Measurements from ENCODE around the gene ZFP64.

ZFP64 gene

GRCh38 chr20:52105442-52106422 lies 85.8 kb downstream of the ZFP64 start:
- Histone ChIP-seq H3K9ac (ENCODE audit: low read length) (no peak overlapping the region), H3K18ac (ENCODE audit: low read length) (no peak overlapping the region), H3K14ac (ENCODE audit: low read length) (no peak overlapping the region), H3K79me1 (ENCODE audit: low read length) (no peaks in the 10 kb centered on the region), H3K79me2 (ENCODE audit: control insufficient read depth, insufficient read depth, low read length, poor library complexity) (no peaks in the 10 kb centered on the region), H3K4me2 (ENCODE audit: low read length) (peak overlapping the region; percentile 78), H3K4ac (ENCODE audit: low read depth, low read length) (no peak overlapping the region), H3K36me3 (ENCODE audit: control insufficient read depth in 1 of 2, insufficient read depth in 2 of 2, low read length in 2 of 2) (no peaks in the 10 kb centered on the region), H3K27me3 (ENCODE audit: insufficient read depth, low read length) (peaks cover 42% of the 10 kb centered on the region), H3K4me1 (ENCODE audit: control insufficient read depth in 1 of 2, insufficient read depth in 2 of 2, low read length in 2 of 2) (peaks cover 20 to 25% of the 10 kb centered on the region in 2 experiments), H3K27ac (ENCODE audit: low read depth, low read length) (no peak overlapping the region), H3K9me3 (ENCODE audit: insufficient read depth, low read depth, low read length) (peaks cover 2% of the 10 kb centered on the region), H3K4me3 (ENCODE audit: low read depth, low read length) (peak overlapping the region; percentile 62), H2AFZ (ENCODE audit: insufficient read depth, low read length, poor library complexity) (peak overlapping the region; percentile 64), H2BK120ac (ENCODE audit: insufficient read depth, low read length, poor library complexity) (no peak overlapping the region), H3K23ac (ENCODE audit: low read length) (no peak overlapping the region), H4K12ac (ENCODE audit: low read depth, low read length) (no peak overlapping the region), H4K8ac (ENCODE audit: low read depth, low read length) (no peak overlapping the region), H2BK5ac (ENCODE audit: low read depth, low read length, poor library complexity) (no peak overlapping the region), H2AK5ac (ENCODE audit: low read length) (no peak overlapping the region), H2BK12ac (ENCODE audit: low read length) (no peak overlapping the region), H4K91ac (ENCODE audit: low read depth, low read length) (no peak overlapping the region)
- DNase-seq: peak in 1 of 2 donors; percentile 23
- WGBS (ENCODE audit: extremely low coverage, insufficient coverage, insufficient read length): no CpG with 5 or more reads among the region's 47 CpGs

GRCh38 chr20:52104546-52105441 lies 86.8 kb downstream of the ZFP64 start:
- no peak overlapping the region for H2BK120ac ChIP-seq (ENCODE audit: insufficient read depth, low read length, poor library complexity)
- H2BK5ac ChIP-seq (ENCODE audit: low read depth, low read length, poor library complexity): no peak overlapping the region
- H3K23ac ChIP-seq (ENCODE audit: low read length): no peak overlapping the region
- H2AK5ac ChIP-seq (ENCODE audit: low read length): no peak overlapping the region
- H3K9ac ChIP-seq (ENCODE audit: low read length): no peak overlapping the region
- H3K27me3 ChIP-seq (ENCODE audit: insufficient read depth, low read length): peaks cover 42% of the 10 kb centered on the region
- no CpG with 5 or more reads among the region's 82 CpGs for WGBS (ENCODE audit: extremely low coverage, insufficient coverage, insufficient read length)
- H4K8ac ChIP-seq (ENCODE audit: low read depth, low read length): no peak overlapping the region
- H3K18ac ChIP-seq (ENCODE audit: low read length): no peak overlapping the region
- H3K4me3 ChIP-seq (ENCODE audit: low read depth, low read length): peak overlapping the region; percentile 62
- H3K79me2 ChIP-seq (ENCODE audit: control insufficient read depth, insufficient read depth, low read length, poor library complexity): no peaks in the 10 kb centered on the region
- H3K9me3 ChIP-seq (ENCODE audit: insufficient read depth, low read depth, low read length): peaks cover 2% of the 10 kb centered on the region
- H4K12ac ChIP-seq (ENCODE audit: low read depth, low read length): no peak overlapping the region
- no peaks in the 10 kb centered on the region for H3K79me1 ChIP-seq (ENCODE audit: low read length)
- H3K4ac ChIP-seq (ENCODE audit: low read depth, low read length): no peak overlapping the region
- H2BK12ac ChIP-seq (ENCODE audit: low read length): no peak overlapping the region
- no peak overlapping the region for H3K27ac ChIP-seq (ENCODE audit: low read depth, low read length)
- peak overlapping the region; percentile 64 for H2AFZ ChIP-seq (ENCODE audit: insufficient read depth, low read length, poor library complexity)
- H4K91ac ChIP-seq (ENCODE audit: low read depth, low read length): no peak overlapping the region
- peaks cover 20 to 25% of the 10 kb centered on the region in 2 experiments for H3K4me1 ChIP-seq (ENCODE audit: control insufficient read depth in 1 of 2, insufficient read depth in 2 of 2, low read length in 2 of 2)
- DNase-seq: peak in 1 of 2 donors; percentile 16
- peak overlapping the region; percentile 78 for H3K4me2 ChIP-seq (ENCODE audit: low read length)
- no peak overlapping the region for H3K14ac ChIP-seq (ENCODE audit: low read length)
- H3K36me3 ChIP-seq (ENCODE audit: control insufficient read depth in 1 of 2, insufficient read depth in 2 of 2, low read length in 2 of 2): no peaks in the 10 kb centered on the region

- Histone ChIP-seq H3K4me1 (ENCODE audit: control insufficient read depth in 1 of 2, insufficient read depth in 2 of 2, low read length in 2 of 2) (peaks cover 20 to 25% of the 10 kb centered on the region in 2 experiments), H3K9me3 (ENCODE audit: insufficient read depth, low read depth, low read length) (peaks cover 2% of the 10 kb centered on the region), H2AK5ac (ENCODE audit: low read length) (no peak overlapping the region), H3K18ac (ENCODE audit: low read length) (no peak overlapping the region), H4K91ac (ENCODE audit: low read depth, low read length) (no peak overlapping the region), H3K79me1 (ENCODE audit: low read length) (no peaks in the 10 kb centered on the region), H2AFZ (ENCODE audit: insufficient read depth, low read length, poor library complexity) (peak overlapping the region; percentile 28), H2BK12ac (ENCODE audit: low read length) (no peak overlapping the region), H3K79me2 (ENCODE audit: control insufficient read depth, insufficient read depth, low read length, poor library complexity) (no peaks in the 10 kb centered on the region), H3K4me2 (ENCODE audit: low read length) (peak overlapping the region; percentile 78), H3K4ac (ENCODE audit: low read depth, low read length) (no peak overlapping the region), H4K8ac (ENCODE audit: low read depth, low read length) (no peak overlapping the region), H3K23ac (ENCODE audit: low read length) (no peak overlapping the region), H3K4me3 (ENCODE audit: low read depth, low read length) (no peak overlapping the region), H2BK120ac (ENCODE audit: insufficient read depth, low read length, poor library complexity) (no peak overlapping the region), H3K36me3 (ENCODE audit: control insufficient read depth in 1 of 2, insufficient read depth in 2 of 2, low read length in 2 of 2) (no peaks in the 10 kb centered on the region), H3K9ac (ENCODE audit: low read length) (no peak overlapping the region), H3K27me3 (ENCODE audit: insufficient read depth, low read length) (peaks cover 42% of the 10 kb centered on the region), H4K12ac (ENCODE audit: low read depth, low read length) (no peak overlapping the region), H2BK5ac (ENCODE audit: low read depth, low read length, poor library complexity) (no peak overlapping the region), H3K14ac (ENCODE audit: low read length) (no peak overlapping the region), H3K27ac (ENCODE audit: low read depth, low read length) (no peak overlapping the region)
- WGBS (ENCODE audit: extremely low coverage, insufficient coverage, insufficient read length): no CpG with 5 or more reads among the region's 33 CpGs
- no peak for DNase-seq
Observed at GRCh38 chr20:52103913-52104545, 87.5 kb downstream of the ZFP64 start.

GRCh38 chr20:52103335-52103912 lies 88.2 kb downstream of the ZFP64 start:
- Histone ChIP-seq H2BK5ac (ENCODE audit: low read depth, low read length, poor library complexity) (no peak overlapping the region), H3K4me3 (ENCODE audit: low read depth, low read length) (no peak overlapping the region), H3K18ac (ENCODE audit: low read length) (no peak overlapping the region), H4K8ac (ENCODE audit: low read depth, low read length) (no peak overlapping the region), H3K36me3 (ENCODE audit: control insufficient read depth in 1 of 2, insufficient read depth in 2 of 2, low read length in 2 of 2) (no peaks in the 10 kb centered on the region), H2AFZ (ENCODE audit: insufficient read depth, low read length, poor library complexity) (peak overlapping the region; percentile 28), H3K27me3 (ENCODE audit: insufficient read depth, low read length) (peaks cover 42% of the 10 kb centered on the region), H2AK5ac (ENCODE audit: low read length) (no peak overlapping the region), H3K23ac (ENCODE audit: low read length) (no peak overlapping the region), H3K4ac (ENCODE audit: low read depth, low read length) (no peak overlapping the region), H4K12ac (ENCODE audit: low read depth, low read length) (no peak overlapping the region), H3K14ac (ENCODE audit: low read length) (no peak overlapping the region), H3K4me2 (ENCODE audit: low read length) (peak overlapping the region; percentile 78), H4K91ac (ENCODE audit: low read depth, low read length) (no peak overlapping the region), H2BK12ac (ENCODE audit: low read length) (no peak overlapping the region), H2BK120ac (ENCODE audit: insufficient read depth, low read length, poor library complexity) (no peak overlapping the region), H3K79me1 (ENCODE audit: low read length) (no peaks in the 10 kb centered on the region), H3K79me2 (ENCODE audit: control insufficient read depth, insufficient read depth, low read length, poor library complexity) (no peaks in the 10 kb centered on the region), H3K4me1 (ENCODE audit: control insufficient read depth in 1 of 2, insufficient read depth in 2 of 2, low read length in 2 of 2) (peaks cover 20 to 25% of the 10 kb centered on the region in 2 experiments), H3K27ac (ENCODE audit: low read depth, low read length) (no peak overlapping the region), H3K9ac (ENCODE audit: low read length) (no peak overlapping the region), H3K9me3 (ENCODE audit: insufficient read depth, low read depth, low read length) (peaks cover 2% of the 10 kb centered on the region)
- no peak for DNase-seq
- no CpG with 5 or more reads among the region's 23 CpGs for WGBS (ENCODE audit: extremely low coverage, insufficient coverage, insufficient read length)
